ENCODE data around the gene SMC1A. TPM values are rescaled to one million over a fixed set of nuclear protein-coding genes. Genes with fewer than 3 reads are reported as not detected.

The SMC1A gene
- total RNA-seq, 4 donors from 2014 or later = 28.9 to 33.9 (median 32.2) TPM

DNA sequence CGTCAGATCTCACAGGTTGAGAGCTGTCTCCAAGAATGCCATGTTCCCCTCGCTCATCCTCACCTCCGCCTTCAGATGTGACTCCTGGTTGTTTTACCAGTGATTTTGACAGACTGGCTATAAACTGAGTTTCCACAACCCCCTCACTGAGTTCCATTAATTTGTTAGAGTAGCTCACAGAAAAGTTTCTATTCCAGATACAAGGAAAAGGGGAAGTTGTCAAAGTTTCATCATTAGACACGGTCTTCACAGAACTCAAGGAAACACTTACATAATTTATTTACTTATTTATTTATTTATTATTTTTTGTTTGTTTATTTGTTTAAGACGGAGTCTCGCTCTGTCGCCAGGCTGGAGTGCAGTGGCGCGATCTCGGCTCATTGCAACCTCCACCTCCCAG, 85.4 kb downstream of the SMC1A start:
- Histone ChIP-seq H3K4me1 (no peaks in the 10 kb centered on the region), H3K36me3 (no peaks in the 10 kb centered on the region), H3K9me3 (no peaks in the 10 kb centered on the region), H3K27ac (no peak overlapping the region), H3K27me3 (no peaks in the 10 kb centered on the region), H3K4me3 (no peak overlapping the region)
- DNase-seq (ENCODE audit: low spot score in 2 of 2) = no peak
- TF ChIP-seq POLR2A (IDR thresholded peaks at IDR 0.05) (no peak), POLR2AphosphoS5 (IDR thresholded peaks at IDR 0.05) (no peak), EP300 (IDR thresholded peaks at IDR 0.05) (no peak)
- TF ChIP-seq, protein P1, sequence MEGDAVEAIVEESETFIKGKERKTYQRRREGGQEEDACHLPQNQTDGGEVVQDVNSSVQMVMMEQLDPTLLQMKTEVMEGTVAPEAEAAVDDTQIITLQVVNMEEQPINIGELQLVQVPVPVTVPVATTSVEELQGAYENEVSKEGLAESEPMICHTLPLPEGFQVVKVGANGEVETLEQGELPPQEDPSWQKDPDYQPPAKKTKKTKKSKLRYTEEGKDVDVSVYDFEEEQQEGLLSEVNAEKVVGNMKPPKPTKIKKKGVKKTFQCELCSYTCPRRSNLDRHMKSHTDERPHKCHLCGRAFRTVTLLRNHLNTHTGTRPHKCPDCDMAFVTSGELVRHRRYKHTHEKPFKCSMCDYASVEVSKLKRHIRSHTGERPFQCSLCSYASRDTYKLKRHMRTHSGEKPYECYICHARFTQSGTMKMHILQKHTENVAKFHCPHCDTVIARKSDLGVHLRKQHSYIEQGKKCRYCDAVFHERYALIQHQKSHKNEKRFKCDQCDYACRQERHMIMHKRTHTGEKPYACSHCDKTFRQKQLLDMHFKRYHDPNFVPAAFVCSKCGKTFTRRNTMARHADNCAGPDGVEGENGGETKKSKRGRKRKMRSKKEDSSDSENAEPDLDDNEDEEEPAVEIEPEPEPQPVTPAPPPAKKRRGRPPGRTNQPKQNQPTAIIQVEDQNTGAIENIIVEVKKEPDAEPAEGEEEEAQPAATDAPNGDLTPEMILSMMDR (IDR thresholded peaks at IDR 0.05) = no peak
- 91% methylated on average over 10 of the region's 10 CpGs for WGBS

DNA sequence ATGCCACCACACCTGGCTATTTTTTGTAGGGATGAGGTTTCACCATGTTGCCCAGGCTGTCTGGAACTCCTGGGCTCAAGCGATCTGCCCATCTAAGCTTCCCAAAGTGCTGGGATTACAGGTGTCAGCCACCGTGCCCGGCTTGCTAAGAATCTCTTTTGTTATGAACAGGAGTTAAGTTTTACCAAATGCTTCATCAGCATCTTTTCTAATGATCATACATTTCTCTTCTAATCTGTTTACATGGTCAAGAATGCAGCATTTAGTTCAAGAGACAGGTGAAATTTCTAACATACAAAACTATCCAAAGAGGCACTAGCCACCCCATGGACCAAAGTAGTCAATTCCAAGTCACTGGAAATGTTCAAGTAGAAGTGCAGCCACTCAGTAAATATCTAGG, 88.6 kb downstream of the SMC1A start:
- H3K4me3 ChIP-seq = no peak overlapping the region
- no peak overlapping the region for H3K27ac ChIP-seq
- no peaks in the 10 kb centered on the region for H3K9me3 ChIP-seq
- no peaks in the 10 kb centered on the region for H3K36me3 ChIP-seq
- H3K27me3 ChIP-seq = no peaks in the 10 kb centered on the region
- WGBS = 87% methylated on average over 3 of the region's 3 CpGs
- TF ChIP-seq POLR2AphosphoS5 (IDR thresholded peaks at IDR 0.05) = no peak
- TF ChIP-seq, protein P1 (IDR thresholded peaks at IDR 0.05) = no peak
- no peak for TF ChIP-seq POLR2A (IDR thresholded peaks at IDR 0.05)
- no peak for TF ChIP-seq EP300 (IDR thresholded peaks at IDR 0.05)
- no peaks in the 10 kb centered on the region for H3K4me1 ChIP-seq
- DNase-seq (ENCODE audit: low spot score in 2 of 2) = no peak

DNA sequence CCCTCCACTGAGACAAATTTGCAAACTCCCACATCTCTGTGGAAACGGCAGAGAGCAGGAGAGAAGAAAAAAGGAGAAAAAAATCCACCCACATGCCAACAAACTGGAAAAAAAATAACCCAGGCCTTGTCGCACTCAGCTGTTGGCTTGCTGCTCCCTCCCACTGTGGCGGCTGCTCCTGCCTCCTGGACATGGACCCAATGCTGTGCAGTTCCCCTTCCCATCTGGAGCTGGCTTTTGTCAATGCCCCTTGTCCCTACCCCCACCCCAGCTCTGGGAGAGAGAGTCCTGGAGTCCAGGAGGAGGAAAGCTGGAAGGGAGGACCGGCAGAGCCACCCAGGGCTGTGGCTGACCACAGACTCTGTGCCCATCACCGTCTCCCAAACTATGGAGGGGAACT, 90.2 kb downstream of the SMC1A start:
- H3K36me3 ChIP-seq = no peaks in the 10 kb centered on the region
- H3K4me1 ChIP-seq = no peaks in the 10 kb centered on the region
- no peak for DNase-seq (ENCODE audit: low spot score in 2 of 2)
- no peak overlapping the region for H3K27ac ChIP-seq
- WGBS = 44% methylated on average over 5 of the region's 5 CpGs
- TF ChIP-seq POLR2AphosphoS5 (IDR thresholded peaks at IDR 0.05) (no peak), EP300 (IDR thresholded peaks at IDR 0.05) (no peak), POLR2A (IDR thresholded peaks at IDR 0.05) (no peak)
- TF ChIP-seq, protein P1 (IDR thresholded peaks at IDR 0.05) = no peak
- no peak overlapping the region for H3K4me3 ChIP-seq
- no peaks in the 10 kb centered on the region for H3K9me3 ChIP-seq
- no peaks in the 10 kb centered on the region for H3K27me3 ChIP-seq

DNA sequence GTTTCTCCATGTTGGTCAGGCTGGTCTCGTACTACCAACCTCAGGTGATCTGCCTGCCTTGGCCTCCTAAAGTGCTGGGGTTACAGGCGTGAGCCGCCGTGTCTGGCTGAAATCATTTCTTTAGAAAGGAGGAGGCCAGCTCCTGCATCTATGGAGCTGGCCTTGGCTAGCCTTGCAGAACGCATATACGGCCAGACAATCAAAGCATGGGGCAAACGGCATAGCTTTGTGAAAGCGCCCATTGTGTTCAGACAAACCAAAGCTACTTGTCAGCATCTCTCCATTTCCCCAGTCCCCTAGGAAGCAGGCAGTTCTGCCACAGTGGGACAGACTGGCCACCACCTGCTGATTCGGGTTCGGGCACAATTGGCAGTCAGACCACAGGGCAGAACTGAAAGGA, 92.1 kb downstream of the SMC1A start:
- TF ChIP-seq, protein P1 (IDR thresholded peaks at IDR 0.05) = no peak
- TF ChIP-seq POLR2AphosphoS5 (IDR thresholded peaks at IDR 0.05) = no peak
- TF ChIP-seq EP300 (IDR thresholded peaks at IDR 0.05) = no peak
- TF ChIP-seq POLR2A (IDR thresholded peaks at IDR 0.05) = no peak
- H3K4me1 ChIP-seq = no peaks in the 10 kb centered on the region
- 92% methylated on average over 10 of the region's 10 CpGs for WGBS
- no peaks in the 10 kb centered on the region for H3K9me3 ChIP-seq
- H3K36me3 ChIP-seq = no peaks in the 10 kb centered on the region
- no peaks in the 10 kb centered on the region for H3K27me3 ChIP-seq
- H3K4me3 ChIP-seq = no peak overlapping the region
- DNase-seq (ENCODE audit: low spot score in 2 of 2) = no peak
- no peak overlapping the region for H3K27ac ChIP-seq

DNA sequence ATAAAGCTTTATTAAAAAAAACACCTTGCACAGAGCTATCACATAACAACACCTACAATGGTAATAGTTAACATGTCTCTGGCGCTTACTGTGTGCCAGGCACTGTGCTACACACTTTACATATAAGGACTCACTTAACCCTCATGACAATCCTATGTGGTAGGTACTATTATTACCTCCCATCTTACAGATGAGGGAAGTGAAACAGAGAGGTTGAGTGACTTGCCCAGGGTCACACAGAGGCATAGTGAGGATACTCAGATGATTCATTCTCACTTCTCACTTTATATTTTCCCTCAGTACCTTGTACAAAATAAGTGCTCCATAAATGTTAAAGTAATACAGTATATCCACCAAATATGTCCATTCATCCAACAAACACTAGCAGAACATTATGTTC, 97.7 kb downstream of the SMC1A start:
- no peak for DNase-seq (ENCODE audit: low spot score in 2 of 2)
- 81% methylated on average over 1 of the region's 1 CpG for WGBS
- no peak overlapping the region for H3K27ac ChIP-seq
- H3K36me3 ChIP-seq = no peaks in the 10 kb centered on the region
- H3K4me3 ChIP-seq = no peak overlapping the region
- H3K4me1 ChIP-seq = peaks cover 7% of the 10 kb centered on the region
- TF ChIP-seq, protein P1 (IDR thresholded peaks at IDR 0.05) = no peak
- TF ChIP-seq POLR2A (IDR thresholded peaks at IDR 0.05) (no peak), POLR2AphosphoS5 (IDR thresholded peaks at IDR 0.05) (no peak), EP300 (IDR thresholded peaks at IDR 0.05) (no peak)
- H3K27me3 ChIP-seq = no peaks in the 10 kb centered on the region
- H3K9me3 ChIP-seq = no peaks in the 10 kb centered on the region

Other genes with a start within 250 kb of the SMC1A start
- gene KDM5C, start 197.4 kb downstream of the SMC1A start, total RNA-seq = 100 to 1,000 TPM; 126 to 318 (median 160) TPM
- gene IQSEC2, start 141.1 kb downstream of the SMC1A start, total RNA-seq = 10 to 100 TPM; 24.4 to 42.1 (median 28.9) TPM
- gene RIBC1, start 219 bp upstream of the SMC1A start, total RNA-seq = under 1 TPM in 3 of 4 donors, not detected in 1; 0.34 to 0.56 (median 0.38) TPM
- 100 to 1,000 TPM in 1 of 4 donors, 10 to 100 TPM in 3; 46.6 to 106 (median 93.6) TPM for gene HSD17B10, start 11.7 kb upstream of the SMC1A start, total RNA-seq